Measurements from ENCODE around the gene U2SURP. TPM values are rescaled to one million over a fixed set of nuclear protein-coding genes. Genes with fewer than 3 reads are reported as not detected.

The U2SURP gene
- polyA plus RNA-seq, 1 experiment, result 71.9 TPM

DNA sequence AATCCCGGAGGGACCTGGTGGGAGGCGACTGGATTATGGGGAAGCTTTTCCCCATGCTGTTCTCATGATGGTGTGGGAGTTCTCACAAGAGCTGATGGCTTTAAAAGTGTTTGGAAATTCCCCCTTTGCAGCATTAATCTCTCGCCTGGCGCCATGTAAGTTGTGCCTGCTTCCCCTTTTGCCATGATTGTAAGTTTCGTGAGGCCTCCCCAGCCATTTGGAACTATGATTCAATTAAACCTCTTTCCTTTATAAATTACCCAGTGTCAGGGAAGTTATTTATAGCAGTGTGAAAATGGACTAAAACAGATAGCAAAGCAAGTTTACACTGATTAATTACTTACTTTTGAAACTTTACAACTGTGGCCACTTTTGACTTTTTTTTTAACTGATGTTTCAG, 10.6 kb upstream of the U2SURP start:
- Histone ChIP-seq H3K4me3 (ENCODE audit: low read depth, low read length) (no peak overlapping the region), H3K27ac (ENCODE audit: low read depth, low read length) (no peak overlapping the region), H3K9me3 (ENCODE audit: control insufficient read depth, insufficient read depth, low read length) (no peaks in the 10 kb centered on the region), H3K27me3 (ENCODE audit: control insufficient read depth, insufficient read depth, low read length) (no peaks in the 10 kb centered on the region)
- TF ChIP-seq CTCF (IDR thresholded peaks at IDR 0.05; ENCODE audit: low read depth, low read length), result no peak
- ChIA-PET CTCF (interaction anchor here (1.0 to 9.4 kb wide), 5 partner anchors 9 to 161 kb away, joined by 3 to 167 read pairs (median 5); no protein-coding TSS in a partner anchor), POLR2A (no interaction called here)
- DNase-seq (ENCODE audit: low read depth, low spot score), result no peak

- Histone ChIP-seq H3K4me3 (ENCODE audit: low read depth, low read length) (no peak overlapping the region), H3K27me3 (ENCODE audit: control insufficient read depth, insufficient read depth, low read length) (no peaks in the 10 kb centered on the region), H3K27ac (ENCODE audit: low read depth, low read length) (no peak overlapping the region), H3K9me3 (ENCODE audit: control insufficient read depth, insufficient read depth, low read length) (no peaks in the 10 kb centered on the region)
- DNase-seq (ENCODE audit: low read depth, low spot score), result no peak
- no peak for TF ChIP-seq CTCF (IDR thresholded peaks at IDR 0.05; ENCODE audit: low read depth, low read length)
- ChIA-PET POLR2A (no interaction called here), CTCF (interaction anchor here (0.9 to 9.4 kb wide), 4 partner anchors 10 to 405 kb away, joined by 4 to 167 read pairs (median 6); no protein-coding TSS in a partner anchor)
Observed at GRCh38 chr3:142992323-142992722, 9.0 kb upstream of the U2SURP start.

DNA sequence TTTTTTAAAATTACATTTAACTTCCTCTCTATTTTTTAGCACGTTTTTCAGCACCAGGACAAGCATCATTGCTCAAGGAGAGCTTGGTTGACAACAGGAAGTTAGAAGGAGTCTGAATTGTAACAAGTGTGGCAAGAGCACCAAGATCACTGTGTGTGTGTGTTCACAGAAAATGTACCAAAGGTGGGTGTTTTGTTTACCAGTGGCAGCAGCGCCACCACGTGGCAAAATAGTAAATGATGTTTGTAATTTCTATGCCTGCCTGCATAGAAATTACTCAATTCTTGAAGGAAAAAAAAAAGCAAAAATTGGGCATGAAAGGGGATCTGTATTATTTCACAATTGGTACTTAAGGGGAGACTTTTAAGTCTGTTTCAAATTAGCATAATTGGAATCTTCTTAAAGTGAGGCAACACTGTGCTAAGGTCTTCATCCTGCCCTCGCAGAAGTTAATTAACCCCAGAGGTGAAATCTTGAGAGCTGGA, 7.4 kb upstream of the U2SURP start:
- DNase-seq (ENCODE audit: low read depth, low spot score), result peak; percentile 41
- H3K27me3 ChIP-seq (ENCODE audit: control insufficient read depth, insufficient read depth, low read length), result no peaks in the 10 kb centered on the region
- no peak overlapping the region for H3K27ac ChIP-seq (ENCODE audit: low read depth, low read length)
- TF ChIP-seq CTCF (IDR thresholded peaks at IDR 0.05; ENCODE audit: low read depth, low read length), result peak; percentile 67
- ChIA-PET CTCF (interaction anchor here (0.6 to 9.4 kb wide), 17 partner anchors 10 to 1735 kb away, joined by 3 to 167 read pairs (median 4); no protein-coding TSS in a partner anchor), POLR2A (no interaction called here)
- H3K9me3 ChIP-seq (ENCODE audit: control insufficient read depth, insufficient read depth, low read length), result no peaks in the 10 kb centered on the region
- no peak overlapping the region for H3K4me3 ChIP-seq (ENCODE audit: low read depth, low read length)

- no peak overlapping the region for H3K27ac ChIP-seq (ENCODE audit: low read depth, low read length)
- POLR2A ChIA-PET, result no interaction called here
- no peaks in the 10 kb centered on the region for H3K27me3 ChIP-seq (ENCODE audit: control insufficient read depth, insufficient read depth, low read length)
- no peak for TF ChIP-seq CTCF (IDR thresholded peaks at IDR 0.05; ENCODE audit: low read depth, low read length)
- H3K4me3 ChIP-seq (ENCODE audit: low read depth, low read length), result no peak overlapping the region
- no peak for DNase-seq (ENCODE audit: low read depth, low spot score)
- no peaks in the 10 kb centered on the region; the same call in 1 of the 2 replicates for H3K9me3 ChIP-seq (ENCODE audit: control insufficient read depth, insufficient read depth, low read length)
- CTCF ChIA-PET, result interaction anchor here (9.4 kb wide), 1 partner anchor 168 kb away, joined by 167 read pairs; no protein-coding TSS in a partner anchor
Observed at GRCh38 chr3:142997330-142997729, 4.0 kb upstream of the U2SURP start.

GRCh38 chr3:142998439-142998838, 2.9 kb upstream of the U2SURP start:
- H3K4me3 ChIP-seq (ENCODE audit: low read depth, low read length), result no peak overlapping the region
- no peak for DNase-seq (ENCODE audit: low read depth, low spot score)
- H3K9me3 ChIP-seq (ENCODE audit: control insufficient read depth, insufficient read depth, low read length), result no peaks in the 10 kb centered on the region; the same call in 1 of the 2 replicates
- POLR2A ChIA-PET, result no interaction called here
- no peak overlapping the region for H3K27ac ChIP-seq (ENCODE audit: low read depth, low read length)
- CTCF ChIA-PET, result interaction anchor here (0.6 to 1.5 kb wide), 3 partner anchors 168 to 411 kb away, joined by 3 to 11 read pairs (median 3); no protein-coding TSS in a partner anchor
- no peaks in the 10 kb centered on the region for H3K27me3 ChIP-seq (ENCODE audit: control insufficient read depth, insufficient read depth, low read length)
- TF ChIP-seq CTCF (IDR thresholded peaks at IDR 0.05; ENCODE audit: low read depth, low read length), result no peak
